GM23338 (cell line): ENCODE measurements around the gene AGPAT3. TPM values are rescaled to one million over a fixed set of nuclear protein-coding genes. Genes with fewer than 3 reads are reported as not detected.

ENCODE experiments used
- ATAC-seq: fragments of 200-7000 bp; cut with Tn5 transposase; 3 replicates; pipeline ENCODE4 v1.9.1; 2020
- DNase-seq: peaks from one replicate; pipeline ENCODE4 v3.0.0-alpha.2; 2015; ENCODE audit warnings: low spot score
- H2AFZ ChIP-seq: fragments of 200-600 bp; sonication (generic); 2 replicates; pipeline ENCODE4 v1.8.0; 2016; ENCODE audit warnings: antibody characterized with exemption, mild to moderate bottlenecking, moderate library complexity
- H3F3A ChIP-seq: fragments of 200-600 bp; sonication (generic); replicated peaks from 2 replicates; pipeline ENCODE4 v1.8.0; 2017; ENCODE audit warnings: antibody characterized with exemption, mixed run types, low read depth
- H3K27ac ChIP-seq: fragments of 200-600 bp; sonication (generic); 2 replicates; pipeline ENCODE4 v1.6.1; 2016; ENCODE audit warnings: low read depth
- H3K27me3 ChIP-seq: fragments of 200-600 bp; sonication (generic); 2 replicates; pipeline ENCODE4 v1.8.0; 2016; ENCODE audit warnings: mild to moderate bottlenecking, mixed run types, moderate library complexity; ENCODE audit not compliant: insufficient read depth
- H3K36me3 ChIP-seq: fragments of 200-600 bp; sonication (generic); 2 replicates; pipeline ENCODE4 v1.8.0; 2016; ENCODE audit warnings: mild to moderate bottlenecking; ENCODE audit not compliant: insufficient read depth
- H3K4me1 ChIP-seq: fragments of 200-600 bp; sonication (generic); 2 replicates; pipeline ENCODE4 v1.8.0; 2016; ENCODE audit warnings: mild to moderate bottlenecking, moderate library complexity; ENCODE audit not compliant: insufficient read depth
- H3K4me2 ChIP-seq: fragments of 200-600 bp; sonication (generic); 2 replicates; pipeline ENCODE4 v1.7.1; 2017; ENCODE audit warnings: mixed run types
- H3K4me3 ChIP-seq: fragments of 200-600 bp; sonication (generic); 2 replicates; pipeline ENCODE4 v1.6.1; 2016; ENCODE audit warnings: mixed run types
- H3K79me2 ChIP-seq: fragments of 200-600 bp; sonication (generic); replicated peaks from 2 replicates; pipeline ENCODE4 v1.8.0; 2017; ENCODE audit warnings: mild to moderate bottlenecking; ENCODE audit not compliant: insufficient read depth
- H3K9me2 ChIP-seq: fragments of 200-600 bp; sonication (generic); 2 replicates; pipeline ENCODE4 v1.8.0; 2017; ENCODE audit not compliant: insufficient read depth
- H4K20me1 ChIP-seq: fragments of 200-600 bp; sonication (generic); replicated peaks from 2 replicates; pipeline ENCODE4 v1.8.0; 2017; ENCODE audit warnings: mild to moderate bottlenecking; ENCODE audit not compliant: insufficient read depth
- H3K27ac Mint-ChIP-seq: 2 replicates; pipeline ENCODE4 v1.8.0; 2020; ENCODE audit warnings: inconsistent platforms, mild to moderate bottlenecking, moderate library complexity, mixed read lengths
- H3K27me3 Mint-ChIP-seq: 3 replicates; pipeline ENCODE4 v1.8.0; 2022; ENCODE audit warnings: low read depth, mild to moderate bottlenecking, moderate library complexity, mixed read lengths, inconsistent platforms; ENCODE audit not compliant: insufficient read depth, poor library complexity
- H3K36me3 Mint-ChIP-seq: 3 replicates; pipeline ENCODE4 v1.8.0; 2021; ENCODE audit warnings: low read depth, mild to moderate bottlenecking, inconsistent platforms, moderate library complexity, mixed read lengths
- H3K4me1 Mint-ChIP-seq: 3 replicates; pipeline ENCODE4 v1.8.0; 2020; ENCODE audit warnings: mild to moderate bottlenecking, inconsistent platforms, mixed read lengths
- H3K4me3 Mint-ChIP-seq: 3 replicates; pipeline ENCODE4 v1.8.0; 2021; ENCODE audit warnings: moderate library complexity, mild to moderate bottlenecking, inconsistent platforms, mixed read lengths
- H3K9me3 Mint-ChIP-seq: 3 replicates; pipeline ENCODE4 v1.8.0; 2020; ENCODE audit warnings: moderate library complexity, mild to moderate bottlenecking, inconsistent platforms, mixed read lengths
- CREB1 ChIP-seq: fragments of 250-450 bp; sonication (Bioruptor Pico); IDR thresholded peaks from 2 replicates; pipeline ENCODE4 v1.5.0; 2020; ENCODE audit warnings: low read depth, mild to moderate bottlenecking, moderate library complexity
- CTCF ChIP-seq, 2 experiments: fragments of 200-600 bp in 1 of 2; sonication (generic) in 1 of 2; conservative IDR thresholded peaks; 2 replicates each; pipeline versions ENCODE4 v1.5.1 to v1.6.1; 2016 to 2017; ENCODE audit warnings: antibody characterized with exemption in 2 of 2, low read depth in 2 of 2, mild to moderate bottlenecking in 2 of 2, moderate library complexity in 1 of 2
- ETS1 ChIP-seq: IDR thresholded peaks from 2 replicates; pipeline ENCODE4 v1.6.1; 2016; ENCODE audit warnings: antibody characterized with exemption
- EZH2 ChIP-seq: fragments of 200-600 bp; sonication (generic); IDR thresholded peaks from one replicate; pipeline ENCODE4 v1.8.0; 2017; ENCODE audit warnings: antibody characterized with exemption, mild to moderate bottlenecking, low read depth; ENCODE audit not compliant: unreplicated experiment
- REST ChIP-seq: IDR thresholded peaks from one replicate; pipeline ENCODE4 v1.6.1; 2018; ENCODE audit warnings: antibody characterized with exemption; ENCODE audit not compliant: unreplicated experiment
- STAT1 ChIP-seq: IDR thresholded peaks from one replicate; pipeline ENCODE4 v1.6.1; 2016; ENCODE audit warnings: antibody characterized with exemption; ENCODE audit not compliant: unreplicated experiment
- ZNF114 ChIP-seq: fragments of 250-450 bp; sonication (Bioruptor Pico); IDR thresholded peaks from 2 replicates; pipeline ENCODE4 v1.5.0; 2020; ENCODE audit warnings: mild to moderate bottlenecking, moderate library complexity
- polyA plus RNA-seq: library from polyadenylated mRNA; unstranded; fragments of >200 nt; fragmentation: Nextera tagmentation; extraction: Ambion mirVana; gene quantifications from 2 replicates; pipeline ENCODE4 v1.2.1, GENCODE V29; 2016
- total RNA-seq: library from RNA; depleted of rRNA; stranded (reverse); fragments of >200 nt; shearing (Covaris generic); gene quantifications from 2 replicates; pipeline ENCODE4 v1.2.3, GENCODE V29; 2014

AGPAT3 gene
- total and polyA plus RNA-seq, 2 experiments from 2014 or later: 2.1 to 6.1 TPM

GRCh38 chr21:43995521-43996105, 130.6 kb downstream of the AGPAT3 start (continued):
- TF ChIP-seq REST (no peak), EZH2 (no peak), CTCF (conservative IDR thresholded peaks at IDR 0.05; ENCODE audit: low read depth in 2 of 2) (no peak), STAT1 (no peak), CREB1 (CRISPR knock-in tag) (no peak)

- H3K4me1 ChIP-seq: no peaks in the 10 kb centered on the region
- no peaks in the 10 kb centered on the region for H3K4me1 Mint-ChIP-seq
- TF ChIP-seq ZNF114 (CRISPR knock-in tag) (no peak), ETS1 (no peak), STAT1 (no peak), CTCF (conservative IDR thresholded peaks at IDR 0.05; ENCODE audit: low read depth in 2 of 2) (no peak), CREB1 (CRISPR knock-in tag) (no peak), EZH2 (no peak)
Observed at GRCh38 chr21:43997766-43998742, 133.0 kb downstream of the AGPAT3 start.

More at GRCh38 chr21:43997766-43998742, 133.0 kb downstream of the AGPAT3 start:
- H3K27ac Mint-ChIP-seq: no peak overlapping the region
- no peaks in the 10 kb centered on the region for H4K20me1 ChIP-seq
- no peaks in the 10 kb centered on the region for H3K36me3 ChIP-seq
- H3K4me2 ChIP-seq: no peak overlapping the region
- DNase-seq (no peak), ATAC-seq (no peak)
- H3K4me3 Mint-ChIP-seq: no peak overlapping the region
- H3K27me3 ChIP-seq: no peaks in the 10 kb centered on the region
- peaks cover 5% of the 10 kb centered on the region for H3K27me3 Mint-ChIP-seq
- H3F3A ChIP-seq: no peaks in the 10 kb centered on the region
- H2AFZ ChIP-seq: no peak overlapping the region
- H3K79me2 ChIP-seq: no peaks in the 10 kb centered on the region
- H3K4me3 ChIP-seq: no peak overlapping the region
- no peaks in the 10 kb centered on the region for H3K9me2 ChIP-seq
- no peaks in the 10 kb centered on the region for H3K9me3 Mint-ChIP-seq
- H3K36me3 Mint-ChIP-seq: no peaks in the 10 kb centered on the region
- H3K27ac ChIP-seq: no peak overlapping the region
